NCI-H2081 treated with DMSO at 0.1 percent for 48 hours (cell line): ENCODE results near the gene HS2ST1.
"Not testable (repeated sequence)": the region's sequence is repeated elsewhere in the genome, so short reads cannot be mapped to it uniquely, and the experiment has no call there.

Experiments used
- DNase-seq: peaks from one replicate; lab custom pipeline; 2025; lab: John Stamatoyannopoulos, UW

The HS2ST1 gene

DNA sequence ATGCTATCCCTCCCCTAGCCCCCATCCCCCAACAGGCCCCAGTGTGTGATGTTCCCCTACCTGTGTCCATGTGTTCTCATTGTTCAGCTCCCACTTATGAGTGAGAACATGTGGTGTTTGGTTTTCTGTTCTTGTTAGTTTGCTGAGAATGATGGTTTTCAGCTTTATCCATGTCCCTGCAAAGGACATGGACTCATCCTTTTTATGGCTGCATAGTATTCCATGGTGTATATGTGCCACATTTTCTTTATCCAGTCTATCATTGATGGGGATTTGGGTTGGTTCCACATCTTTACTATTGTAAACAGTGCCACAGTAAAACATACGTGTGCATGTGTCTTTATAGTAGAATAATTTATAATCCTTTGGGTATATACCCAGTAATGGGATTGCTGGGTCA, 152.3 kb downstream of the HS2ST1 start:
- DNase-seq: not testable (repeated sequence)

DNA sequence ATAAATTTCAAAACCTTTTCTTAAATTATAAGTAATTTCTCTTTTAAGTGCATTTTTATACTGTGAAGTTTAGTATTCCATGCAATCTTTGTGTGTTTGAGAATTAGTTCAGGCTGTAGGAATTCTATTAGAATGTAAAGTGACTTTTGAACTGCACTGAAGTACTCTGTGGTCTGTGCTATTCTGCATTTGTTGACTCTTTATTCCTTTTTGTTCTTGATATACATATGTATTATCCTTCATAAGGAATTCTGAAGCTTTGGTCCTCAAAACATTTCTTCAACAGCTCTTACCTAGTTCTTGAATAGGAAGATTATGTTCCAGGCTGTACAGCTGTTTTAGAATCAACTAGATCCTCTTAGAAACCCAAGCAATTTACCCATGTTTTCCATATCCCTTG, 158.0 kb downstream of the HS2ST1 start:
- no peak for DNase-seq

DNA sequence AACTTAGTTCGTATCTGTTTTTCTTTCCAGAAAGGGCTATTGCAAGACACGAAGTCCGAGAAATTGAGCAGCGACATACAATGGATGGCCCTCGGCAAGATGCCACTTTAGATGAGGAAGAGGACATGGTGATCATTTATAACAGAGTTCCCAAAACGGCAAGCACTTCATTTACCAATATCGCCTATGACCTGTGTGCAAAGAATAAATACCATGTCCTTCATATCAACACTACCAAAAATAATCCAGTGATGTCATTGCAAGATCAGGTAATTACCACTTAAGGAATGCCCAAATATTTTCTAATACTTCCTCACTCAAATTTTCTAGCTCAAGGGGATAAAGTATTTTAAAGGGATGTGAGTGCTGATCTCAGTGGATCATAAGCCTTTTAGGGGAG, 158.5 kb downstream of the HS2ST1 start:
- DNase-seq: no peak

DNA sequence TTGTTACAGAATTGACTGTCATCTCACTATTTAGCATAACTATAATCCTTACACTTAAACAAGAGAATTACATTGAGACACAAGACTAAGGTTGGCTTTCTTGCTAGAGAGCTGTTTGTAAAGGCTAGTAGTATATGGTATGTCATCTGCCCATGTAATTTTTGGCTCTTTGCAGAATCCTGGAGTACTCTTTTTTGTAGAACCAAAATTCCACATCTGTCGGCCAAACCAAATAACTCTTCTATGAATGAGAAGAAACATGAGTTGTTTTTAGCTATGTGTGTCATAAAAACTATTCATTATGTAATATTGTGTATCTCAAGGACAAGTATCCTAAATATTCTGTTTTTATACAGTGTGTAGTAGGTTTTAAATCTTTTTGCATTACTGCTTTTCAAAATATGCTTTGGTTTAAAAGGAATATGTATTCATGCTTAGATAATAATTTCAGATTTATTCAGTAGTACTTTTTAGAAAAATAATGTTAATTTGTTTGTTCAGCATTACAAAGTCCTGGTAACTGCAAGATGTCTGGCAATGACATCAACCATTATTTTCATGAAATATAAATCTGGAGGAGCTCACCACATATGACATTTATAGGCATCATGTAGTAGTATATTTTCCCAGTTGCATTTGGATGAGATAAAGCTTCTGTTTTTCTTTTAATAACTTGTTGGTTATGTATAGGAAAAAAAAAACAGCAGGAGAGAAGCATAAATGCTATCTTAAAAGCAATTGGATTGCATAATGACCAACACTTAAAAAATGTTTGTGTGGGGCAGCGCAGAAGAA, 159.8 kb downstream of the HS2ST1 start:
- no peak for DNase-seq

DNA sequence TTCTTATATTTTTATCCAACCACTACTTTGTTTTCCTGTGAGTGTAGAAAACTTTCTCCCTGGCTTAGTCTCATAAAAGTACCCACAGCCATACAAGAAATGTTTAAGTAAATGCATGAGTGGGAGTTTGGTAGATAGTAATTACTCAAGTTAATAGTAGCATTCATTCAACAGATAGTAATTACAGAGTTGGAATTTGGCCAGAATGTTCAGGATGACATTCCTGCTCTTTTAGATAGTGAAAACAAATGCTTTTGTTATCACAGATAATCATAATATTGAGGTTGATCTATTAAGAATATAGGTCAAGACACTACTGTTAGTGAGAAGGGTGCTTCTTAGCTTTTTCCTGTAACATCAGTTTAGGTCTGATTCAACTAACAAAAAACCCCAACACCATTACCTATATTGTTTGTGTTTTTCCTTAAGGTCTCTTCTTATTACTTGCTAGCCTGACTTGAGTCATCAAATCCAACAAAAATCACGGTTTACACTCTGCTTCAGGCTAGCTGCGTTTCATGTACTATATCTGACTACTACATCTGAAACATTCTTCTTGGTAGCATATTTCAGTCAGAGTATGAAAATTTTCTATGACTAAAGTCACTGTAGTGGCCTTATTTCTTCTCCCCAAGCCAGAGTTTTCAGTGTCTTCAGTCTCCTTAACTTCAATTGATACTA, 163.7 kb downstream of the HS2ST1 start:
- no peak for DNase-seq

DNA sequence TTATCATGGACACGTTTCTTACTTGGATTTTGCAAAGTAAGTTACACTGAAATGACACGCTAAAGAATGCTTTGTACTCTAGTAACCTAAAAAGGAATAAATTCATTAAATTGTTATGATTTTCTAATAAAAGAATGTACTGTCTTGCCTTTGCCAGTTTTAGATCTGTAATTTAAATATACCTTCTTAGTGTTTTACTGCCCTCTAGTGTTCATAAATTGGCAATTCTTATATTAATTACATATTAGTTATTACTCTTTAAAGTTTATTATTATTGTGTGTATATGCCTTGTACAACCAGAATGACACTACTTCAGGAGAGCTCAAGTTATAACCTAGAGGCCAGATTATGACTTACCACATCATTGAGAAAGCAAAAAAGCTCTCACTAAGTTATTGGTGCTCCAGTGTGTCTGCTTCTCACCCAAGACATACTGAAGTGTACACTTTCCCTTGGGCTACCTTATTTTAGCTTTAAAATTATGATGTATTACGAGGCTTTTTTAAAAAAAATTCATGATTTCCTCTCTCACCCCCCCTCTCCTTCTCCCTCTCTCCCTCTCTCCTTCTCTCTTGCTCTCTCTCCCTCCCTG, 169.9 kb downstream of the HS2ST1 start:
- DNase-seq: peak; percentile 26

DNA sequence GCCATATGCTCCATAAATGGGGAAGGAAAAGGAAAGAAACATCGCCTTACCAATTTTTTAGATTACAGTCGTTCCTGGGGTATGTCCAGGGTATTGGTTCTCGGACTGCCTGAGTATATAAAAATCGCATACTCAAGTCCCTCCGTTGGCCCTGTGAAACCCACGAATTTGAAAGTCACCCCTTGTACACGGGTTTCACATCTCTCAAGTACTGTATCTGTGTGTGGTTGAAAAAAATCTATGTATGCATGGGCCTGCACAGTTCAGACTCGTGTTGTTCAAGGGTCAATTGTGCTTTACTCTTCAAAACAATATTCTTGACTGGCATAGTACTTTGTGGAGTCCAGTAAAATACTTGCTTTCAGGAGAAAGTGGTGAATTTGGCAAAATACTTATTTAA, 171.7 kb downstream of the HS2ST1 start:
- DNase-seq: no peak

DNA sequence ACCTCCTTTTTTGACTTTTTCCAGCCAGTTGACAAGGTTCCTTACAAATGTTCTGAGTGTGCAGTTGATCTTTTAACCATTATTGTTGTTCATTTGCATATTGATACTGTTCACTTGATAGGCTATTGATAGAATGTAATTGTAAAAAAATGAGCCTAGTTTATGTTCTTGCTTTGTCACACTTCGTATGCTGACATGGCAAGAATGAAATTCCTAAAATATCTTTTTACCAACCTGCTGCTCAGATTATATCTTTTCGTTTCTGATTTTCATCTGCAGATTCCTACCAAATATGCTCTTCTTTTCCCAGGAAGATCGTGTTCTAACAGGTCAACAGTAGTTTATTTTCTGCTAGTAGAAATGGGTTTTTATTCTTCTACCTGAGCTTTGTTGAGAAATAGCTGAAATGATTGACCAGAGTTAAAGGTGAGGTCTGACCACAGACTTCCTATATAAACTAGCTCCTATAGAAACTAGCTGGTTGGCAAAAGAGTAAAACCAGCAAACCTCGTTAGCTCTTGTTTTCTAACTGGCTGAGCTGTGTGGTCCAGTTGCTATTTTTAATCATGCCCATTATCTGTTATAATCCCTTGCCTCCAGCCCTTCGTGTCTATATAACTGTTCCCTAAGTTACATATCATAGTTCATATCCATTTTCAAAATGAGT, 174.8 kb downstream of the HS2ST1 start:
- no peak for DNase-seq

DNA sequence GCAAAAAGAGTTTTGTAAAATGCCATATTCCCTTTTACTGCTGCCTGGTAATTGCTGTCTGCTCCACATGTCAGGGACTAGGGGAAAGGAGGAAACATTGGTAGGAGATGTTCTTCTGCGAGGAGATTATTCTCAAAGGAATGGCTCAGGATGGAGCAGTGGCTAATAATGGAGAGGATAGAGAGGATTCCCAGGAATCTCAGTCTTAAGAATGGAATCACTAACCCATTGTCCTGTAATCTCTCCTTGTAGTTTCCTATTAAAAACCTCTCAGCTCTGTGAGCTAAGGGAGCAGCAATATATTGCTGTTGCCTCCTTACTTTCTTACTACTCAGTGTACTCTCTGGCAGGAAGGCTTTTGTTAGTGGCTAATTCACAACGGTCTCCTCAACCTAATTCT, 175.4 kb downstream of the HS2ST1 start:
- no peak for DNase-seq

DNA sequence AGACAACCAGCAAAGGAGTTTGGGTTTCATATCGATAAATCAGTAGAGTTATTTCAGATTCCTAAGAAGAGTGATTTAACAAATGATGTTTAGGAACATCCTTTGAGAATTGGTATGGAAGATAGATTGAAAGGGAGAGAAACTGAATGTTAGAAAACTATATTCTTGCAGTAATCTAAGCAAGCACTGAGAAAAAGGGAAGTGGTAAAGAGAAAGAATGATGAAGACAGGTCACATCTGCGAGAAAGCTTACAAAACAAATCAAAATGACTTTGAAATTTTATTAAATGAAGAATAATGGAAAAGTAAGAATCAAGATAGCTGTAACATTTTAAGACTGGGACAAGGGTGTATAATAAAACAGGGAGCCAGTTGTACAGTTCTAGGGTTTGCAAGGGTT, 177.0 kb downstream of the HS2ST1 start:
- DNase-seq: no peak

DNA sequence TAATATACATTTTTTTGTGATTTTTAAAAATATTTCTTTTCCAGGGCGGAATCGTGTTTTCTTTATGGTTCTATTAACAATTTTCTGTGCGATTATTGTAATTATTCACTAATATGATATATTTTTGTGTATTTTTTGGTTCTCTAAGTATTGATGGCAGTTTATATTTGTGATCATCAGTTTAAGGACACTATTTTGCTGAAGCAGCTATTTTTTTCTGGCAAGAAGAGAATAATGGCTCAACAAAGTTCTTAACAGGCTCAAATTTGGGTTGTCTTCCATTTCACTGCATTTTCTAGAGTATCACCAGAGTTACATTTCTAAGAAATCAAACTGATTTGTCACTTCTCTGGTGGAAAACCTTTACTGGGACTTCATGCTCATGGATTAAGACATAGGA, 178.4 kb downstream of the HS2ST1 start:
- DNase-seq: no peak

DNA sequence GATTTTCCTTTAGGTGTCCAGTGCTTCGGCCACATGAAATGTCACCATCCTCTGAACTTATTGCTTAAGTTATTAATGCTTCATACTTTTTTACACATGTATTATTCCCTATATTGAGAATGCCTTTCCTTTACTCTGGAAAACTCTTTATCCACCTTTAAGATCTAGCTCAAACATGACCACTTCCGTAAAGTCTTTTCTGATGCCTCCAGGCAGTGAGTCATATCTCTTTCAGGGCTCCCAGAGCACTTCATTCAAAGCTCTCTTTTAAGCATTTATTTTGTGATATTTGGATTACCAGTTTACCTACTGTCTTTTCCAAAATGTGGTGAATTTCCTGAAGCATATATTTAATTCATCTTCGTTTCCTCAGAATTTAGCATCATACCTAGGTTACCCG, 178.9 kb downstream of the HS2ST1 start:
- no peak for DNase-seq

DNA sequence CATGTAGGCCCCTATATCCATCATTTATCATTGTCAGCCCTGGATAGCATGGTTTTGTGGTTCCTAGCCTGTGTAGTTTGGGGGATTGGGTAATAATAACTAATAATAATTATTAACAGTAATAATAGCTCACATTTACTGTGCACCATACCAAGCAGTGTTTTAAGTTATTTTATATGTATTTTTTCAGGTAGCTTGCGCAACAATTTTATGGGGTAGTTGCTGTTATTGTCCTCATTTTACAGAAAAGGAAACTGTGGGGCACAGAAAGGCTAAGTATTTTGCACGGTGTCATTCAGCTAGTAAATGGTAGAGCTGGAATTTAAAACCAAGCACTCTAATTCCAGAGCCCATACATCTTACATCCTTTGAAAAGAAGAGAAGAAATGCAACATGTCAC, 179.8 kb downstream of the HS2ST1 start:
- no peak for DNase-seq

DNA sequence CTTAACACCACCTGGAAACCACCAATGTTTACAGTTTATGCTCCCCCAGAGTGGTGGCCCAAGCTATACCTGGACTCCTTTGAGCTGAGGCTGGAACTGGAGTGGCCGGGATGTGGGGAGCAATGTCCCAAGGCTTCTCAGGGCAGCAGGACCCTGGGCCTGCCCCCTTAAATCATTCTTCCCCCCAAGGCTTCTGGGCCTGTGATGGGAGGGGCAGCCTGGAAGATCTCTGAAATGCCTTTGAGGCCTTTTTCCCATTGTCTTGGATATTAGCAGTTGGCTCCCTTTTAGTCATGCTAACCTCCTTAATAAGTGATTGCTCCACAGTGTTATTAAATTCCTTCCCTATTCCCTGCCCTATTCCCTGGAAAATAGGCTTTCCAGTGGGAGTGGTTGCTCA, 185.8 kb downstream of the HS2ST1 start:
- DNase-seq: no peak

DNA sequence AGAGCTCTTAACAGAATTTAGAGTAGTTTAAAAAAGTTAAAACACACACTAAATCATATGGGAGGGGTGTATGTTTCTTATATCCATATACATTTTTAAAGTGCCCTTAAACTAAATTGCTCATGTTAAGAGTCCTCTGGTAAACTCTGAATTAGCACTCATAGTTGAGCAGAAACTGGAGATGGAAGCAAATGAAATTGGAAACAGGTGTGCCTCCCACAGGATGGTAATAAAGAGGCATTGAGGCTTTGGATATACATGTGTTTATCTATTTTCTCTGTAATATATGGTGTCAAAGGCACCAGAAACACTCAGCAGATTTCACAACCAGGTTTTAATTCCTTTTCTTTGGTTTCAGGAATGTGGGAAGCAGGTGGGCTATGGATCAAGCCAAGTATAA, 188.6 kb downstream of the HS2ST1 start:
- no peak for DNase-seq

DNA sequence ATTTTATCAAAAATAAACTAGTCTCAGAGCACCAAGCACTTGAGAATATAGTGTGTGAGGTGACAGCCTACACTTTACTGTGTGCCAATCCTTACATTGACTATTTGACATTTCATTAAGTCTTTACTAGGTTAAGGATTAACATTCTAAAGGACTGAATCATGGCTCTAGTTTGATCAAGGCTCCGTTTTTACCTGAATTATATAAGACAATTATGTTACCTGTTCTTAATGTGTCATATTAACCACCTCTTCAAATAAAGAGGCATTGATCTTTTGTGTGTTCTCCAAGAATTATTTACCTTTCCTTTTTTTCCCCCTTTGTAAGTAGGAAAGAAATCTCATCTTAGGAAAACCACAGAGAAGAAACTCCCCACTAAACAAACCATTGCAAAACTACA, 189.7 kb downstream of the HS2ST1 start:
- DNase-seq: no peak

DNA sequence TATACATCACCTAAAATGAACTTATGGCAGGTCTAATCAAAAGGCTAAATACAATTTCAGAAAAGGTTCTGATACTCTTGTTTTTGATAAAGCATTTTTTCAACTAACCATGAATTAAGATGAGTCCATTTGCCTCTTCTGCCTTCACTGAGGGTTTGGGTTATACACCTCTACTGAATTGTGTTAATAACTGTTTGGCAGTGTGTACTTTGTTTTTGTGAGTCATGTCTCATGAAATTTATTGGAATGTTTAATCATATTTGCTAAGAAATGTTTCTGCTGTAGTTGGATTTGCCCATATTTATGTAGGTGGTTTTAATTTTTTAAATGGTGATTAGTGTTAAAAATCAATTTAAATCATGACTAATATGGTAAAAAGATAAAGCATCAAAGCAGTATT, 190.5 kb downstream of the HS2ST1 start:
- DNase-seq: no peak

DNA sequence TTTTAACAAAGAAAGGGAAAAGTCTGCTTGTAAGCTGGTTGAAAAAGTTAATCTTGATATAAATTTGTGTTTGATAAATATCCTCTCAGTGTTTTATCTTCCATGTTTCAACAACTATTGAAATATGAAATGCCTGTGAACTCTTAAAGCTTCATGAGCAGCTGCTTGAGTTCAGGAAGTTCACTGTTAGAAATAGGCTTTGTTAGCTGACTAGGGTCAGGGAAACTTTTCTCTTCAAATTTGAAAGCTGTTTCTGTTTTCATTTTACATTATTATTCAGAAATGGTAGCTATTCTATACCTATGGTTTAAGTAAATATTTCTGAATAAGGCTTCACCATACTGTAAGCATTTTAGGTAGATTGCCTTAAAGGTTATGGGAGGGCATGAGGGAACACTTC, 191.7 kb downstream of the HS2ST1 start:
- no peak for DNase-seq

DNA sequence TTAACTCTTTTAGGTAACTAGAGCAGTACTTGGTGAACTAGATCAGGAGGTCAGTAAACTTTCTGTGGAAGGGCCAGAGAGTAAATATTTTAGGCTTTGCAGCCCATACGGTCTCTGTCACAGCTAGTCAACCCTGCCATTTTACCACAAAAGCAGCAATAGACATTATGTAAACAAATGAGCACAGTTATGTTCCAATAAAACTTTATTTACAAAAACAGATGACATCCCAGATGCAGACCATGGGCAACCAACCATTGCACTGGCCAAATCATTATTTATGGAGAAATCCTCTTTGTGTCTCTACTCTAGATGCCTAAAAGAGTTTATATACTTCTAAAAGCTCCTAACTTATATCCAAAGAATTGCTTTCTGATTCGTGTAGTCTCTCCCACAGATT, 192.4 kb downstream of the HS2ST1 start:
- DNase-seq: no peak

DNA sequence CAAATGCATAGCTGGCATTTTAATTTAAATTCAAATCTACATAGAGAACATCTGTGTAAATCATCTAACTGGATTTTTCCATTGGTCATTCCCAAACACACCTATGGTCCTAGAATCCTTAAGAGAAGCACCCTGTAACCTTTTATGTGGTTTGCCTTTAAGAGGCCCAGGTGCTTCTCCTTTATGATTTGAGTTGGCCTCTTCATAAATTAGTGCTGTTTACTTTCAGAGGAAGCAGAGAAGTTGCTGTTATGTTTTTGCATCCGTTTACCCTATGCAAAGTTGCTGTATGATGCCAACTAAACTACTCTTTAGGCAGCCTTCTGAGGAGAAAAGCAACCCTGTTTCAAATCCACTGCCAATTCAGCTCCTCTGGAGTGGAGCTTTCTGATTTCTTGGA, 193.8 kb downstream of the HS2ST1 start:
- no peak for DNase-seq

DNA sequence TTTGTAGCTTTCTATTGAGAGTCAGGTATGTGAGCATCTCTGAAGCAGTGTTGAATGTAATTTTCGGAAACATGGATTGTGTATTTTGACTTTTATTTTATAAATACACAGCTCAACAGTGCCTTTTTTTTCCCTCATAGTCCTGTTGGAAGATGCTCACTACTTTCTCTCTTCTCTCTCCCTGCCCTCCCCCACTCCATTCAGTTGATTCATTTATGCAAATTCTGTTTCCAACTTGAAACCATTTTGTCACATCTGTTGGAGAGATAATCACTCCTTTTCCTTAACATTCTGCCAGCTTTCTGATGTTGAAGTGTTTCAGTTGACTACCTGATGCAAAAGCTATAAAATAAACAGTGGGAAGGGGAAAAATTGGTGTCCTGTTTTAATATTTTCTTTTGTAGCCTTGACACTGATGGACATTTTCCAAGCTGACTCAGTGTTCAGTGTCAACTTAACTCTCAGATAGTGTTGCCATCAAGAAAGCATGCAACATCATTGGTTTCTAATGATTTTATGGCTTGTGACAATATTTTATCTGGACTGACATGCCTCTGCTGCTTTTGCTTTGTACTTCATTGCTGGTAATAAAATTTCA, 194.5 kb downstream of the HS2ST1 start:
- DNase-seq: no peak

DNA sequence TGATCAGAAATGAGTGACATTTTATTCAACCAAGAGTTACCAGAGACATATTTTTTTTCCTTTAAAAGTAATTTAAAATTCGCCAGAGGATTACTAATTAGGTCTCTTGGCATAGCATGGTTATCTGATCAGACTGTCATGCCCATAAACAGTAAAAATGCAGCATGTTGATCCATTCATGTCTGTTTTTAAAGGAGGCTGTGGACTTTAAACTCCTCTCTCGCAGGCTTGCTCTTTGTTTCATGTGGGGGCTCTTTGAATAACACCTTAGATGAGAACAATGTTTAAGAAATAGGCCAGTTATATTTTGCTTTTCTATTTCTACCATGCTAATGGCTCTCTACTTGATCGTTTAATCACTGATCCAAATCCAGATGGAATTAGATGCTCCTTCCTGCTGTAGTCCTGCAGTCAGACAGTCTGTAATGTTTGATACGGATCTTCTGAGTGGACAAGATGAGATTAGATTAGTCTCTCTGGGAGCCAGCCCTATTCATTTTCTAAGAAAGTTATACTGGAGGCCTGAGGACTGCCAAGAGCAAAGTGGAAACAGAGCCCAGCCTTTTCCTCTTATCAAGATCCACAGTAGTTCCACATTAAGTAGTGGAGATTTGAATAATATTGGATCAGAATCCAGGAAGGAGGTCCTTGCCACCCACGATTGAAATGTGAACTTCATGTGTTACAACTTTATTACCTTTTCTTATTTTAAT, 197.4 kb downstream of the HS2ST1 start:
- no peak for DNase-seq
